ENCODE data around the gene DUSP12. TPM values are rescaled to one million over a fixed set of nuclear protein-coding genes. Genes with fewer than 3 reads are reported as not detected.

DUSP12 gene
- total RNA-seq, 4 donors from 2014 or later: 16.4 to 62.7 (median 29.3) TPM

DNA sequence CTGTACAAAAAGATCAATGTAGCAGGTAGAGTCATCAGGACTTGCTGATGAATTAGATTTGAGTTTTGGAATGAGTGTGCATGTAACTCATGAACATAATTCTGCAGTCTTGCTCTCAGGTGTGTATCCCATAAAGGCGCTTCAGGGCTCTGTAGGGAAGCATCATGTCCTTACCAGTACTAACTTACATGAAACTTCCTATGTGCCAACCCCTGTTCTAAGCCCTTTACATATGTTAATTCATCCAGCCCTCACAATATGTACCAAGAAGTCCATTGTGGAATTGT, 30.3 kb upstream of the DUSP12 start:
- H3K9me3 ChIP-seq: no peaks in the 10 kb centered on the region
- H3K27ac ChIP-seq: no peak overlapping the region
- DNase-seq: no peak
- H3K27me3 ChIP-seq: no peaks in the 10 kb centered on the region
- H3K36me3 ChIP-seq: no peaks in the 10 kb centered on the region
- no peaks in the 10 kb centered on the region for H3K4me1 ChIP-seq
- intact Hi-C loops (cut with DNase I; ENCODE audit: low total_unique reads): no loop called here
- no peak overlapping the region for H3K4me3 ChIP-seq
- no peak for TF ChIP-seq POLR2A (IDR thresholded peaks at IDR 0.05)
- no peak for TF ChIP-seq CTCF (IDR thresholded peaks at IDR 0.05)

GRCh38 chr1:161720422-161720821, 29.2 kb upstream of the DUSP12 start:
- intact Hi-C loops (cut with DNase I; ENCODE audit: low total_unique reads): no loop called here

DNA sequence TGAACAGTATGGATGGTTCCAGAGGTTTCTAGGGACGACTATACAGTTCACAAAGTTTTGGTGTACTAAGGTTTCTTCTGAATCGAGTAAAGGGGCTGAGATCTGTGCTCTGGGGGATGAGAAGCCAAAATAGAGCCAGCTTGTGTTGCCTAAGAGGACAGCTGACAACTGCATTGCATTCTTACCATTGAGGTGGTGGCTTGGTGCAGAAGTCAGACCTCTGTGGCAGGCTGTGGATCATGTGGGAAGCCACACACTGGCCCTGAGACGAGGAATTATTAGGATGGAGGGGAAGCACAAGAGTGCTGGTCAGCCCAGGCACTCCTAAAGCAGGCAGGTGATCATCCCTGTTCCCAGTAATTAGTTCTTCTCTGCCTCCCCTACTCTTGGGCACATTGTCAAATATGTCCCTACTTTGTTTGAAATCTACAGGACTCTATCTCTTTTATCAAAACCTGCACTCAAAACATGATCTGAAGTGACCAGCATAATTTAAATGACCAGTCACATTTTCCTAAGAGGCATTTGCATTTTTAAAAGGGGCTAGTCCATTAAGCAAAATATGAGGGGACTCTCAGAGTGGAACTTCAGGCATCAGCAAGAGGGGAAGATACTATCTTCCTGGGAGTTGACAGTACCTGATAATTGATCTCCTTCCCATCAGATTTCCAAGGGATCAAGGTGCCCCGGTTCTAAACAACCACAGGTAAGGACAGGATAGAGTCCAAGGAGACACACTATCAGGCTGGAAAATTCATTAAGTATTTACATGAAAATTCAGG, 28.4 kb upstream of the DUSP12 start, which contains the start of gene FCRLB:
FCRLB (plus strand) TSS at position 589 of the 782 bp plus-strand sequence. CDS start 1,129 bp downstream, outside the sequence.
- Histone ChIP-seq H3K27ac (no peak within 1 kb of the TSS), H3K4me1 (no peaks in the 10 kb centered on the region), H3K4me3 (no peak within 1 kb of the TSS), H3K36me3 (no peaks in the 10 kb centered on the region), H3K9me3 (no peaks in the 10 kb centered on the region), H3K27me3 (no peaks in the 10 kb centered on the region)
- no peak for DNase-seq
- TF ChIP-seq POLR2A (IDR thresholded peaks at IDR 0.05) (no peak), CTCF (IDR thresholded peaks at IDR 0.05) (no peak)
- intact Hi-C loops (cut with DNase I; ENCODE audit: low total_unique reads): no loop called here

More at GRCh38 chr1:161720422-161720821, 29.2 kb upstream of the DUSP12 start:
- H3K27me3 ChIP-seq: no peaks in the 10 kb centered on the region
- no peak for TF ChIP-seq CTCF (IDR thresholded peaks at IDR 0.05)
- no peak for TF ChIP-seq POLR2A (IDR thresholded peaks at IDR 0.05)
- no peak for DNase-seq
- H3K27ac ChIP-seq: no peak overlapping the region
- H3K4me1 ChIP-seq: no peaks in the 10 kb centered on the region
- H3K4me3 ChIP-seq: no peak overlapping the region
- no peaks in the 10 kb centered on the region for H3K36me3 ChIP-seq
- no peaks in the 10 kb centered on the region for H3K9me3 ChIP-seq

DNA sequence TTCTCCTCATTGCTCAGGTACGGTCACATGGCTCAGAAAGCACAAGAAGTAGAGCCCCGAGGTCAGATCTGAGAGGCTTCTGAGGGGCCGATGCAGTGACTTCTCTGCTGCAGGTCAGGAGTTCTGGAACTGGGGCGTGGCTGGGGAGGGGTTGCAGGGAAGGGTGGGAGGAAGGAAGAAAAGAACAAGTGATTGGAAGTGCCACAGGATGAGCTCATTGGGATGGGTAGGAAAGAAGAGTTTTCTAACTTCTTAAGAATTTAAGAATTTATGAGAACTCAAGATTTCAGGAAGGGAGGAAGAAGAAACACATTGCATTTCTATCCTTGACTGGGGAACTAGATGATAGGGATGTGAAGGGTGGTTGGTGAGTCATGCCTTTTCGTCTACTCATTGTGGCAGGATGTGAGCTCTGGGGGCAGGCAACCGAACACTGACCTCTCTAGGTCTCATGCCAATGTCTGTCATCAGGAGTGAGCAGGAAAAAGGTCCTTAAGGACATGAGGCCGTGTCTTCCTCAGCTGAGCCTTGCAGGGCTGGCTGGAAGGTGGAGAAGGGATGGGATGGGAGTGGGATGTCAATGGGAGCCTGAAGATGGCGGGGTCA, 27.7 kb upstream of the DUSP12 start:
- Histone ChIP-seq H3K27me3 (no peaks in the 10 kb centered on the region), H3K27ac (no peak overlapping the region), H3K4me1 (no peaks in the 10 kb centered on the region), H3K9me3 (no peaks in the 10 kb centered on the region), H3K4me3 (no peak overlapping the region), H3K36me3 (no peaks in the 10 kb centered on the region)
- TF ChIP-seq POLR2A (IDR thresholded peaks at IDR 0.05) (no peak), CTCF (IDR thresholded peaks at IDR 0.05) (no peak)
- no peak for DNase-seq
- intact Hi-C loops (cut with DNase I; ENCODE audit: low total_unique reads): no loop called here

GRCh38 chr1:161722406-161722805, 27.2 kb upstream of the DUSP12 start:
- Histone ChIP-seq H3K36me3 (no peaks in the 10 kb centered on the region), H3K4me1 (no peaks in the 10 kb centered on the region), H3K27ac (no peak overlapping the region), H3K27me3 (no peaks in the 10 kb centered on the region), H3K4me3 (no peak overlapping the region), H3K9me3 (no peaks in the 10 kb centered on the region)
- DNase-seq: no peak
- TF ChIP-seq POLR2A (IDR thresholded peaks at IDR 0.05) (no peak), CTCF (IDR thresholded peaks at IDR 0.05) (no peak)
- intact Hi-C loops (cut with DNase I; ENCODE audit: low total_unique reads): no loop called here
